Hematopoietic multipotent progenitor cell treated with erythropoietin and hydrocortisone succinate and interleukin-3 and kit ligand, for 6 days (in vitro differentiated cells): Measurements from ENCODE around the gene RBFA.

ENCODE experiments used
- DNase-seq: peaks from one replicate; pipeline ENCODE4 v3.0.0-alpha.2; 2015

Gene RBFA

GRCh38 chr18:80075940-80076339, 41.7 kb downstream of the RBFA start:
- DNase-seq: no peak

- no peak for DNase-seq
Measured at GRCh38 chr18:80076379-80076778, 42.1 kb downstream of the RBFA start.

GRCh38 chr18:80077873-80078272, 43.6 kb downstream of the RBFA start:
- no peak for DNase-seq
